HFFc6 (cell line): Measurements from ENCODE around the gene C15orf62. TPM values are rescaled to one million over a fixed set of nuclear protein-coding genes. Genes with fewer than 3 reads are reported as not detected.
A peak's percentile ranks its signal among the peaks of the same experiment; 100 is the strongest.

Experiments used
- DNase-seq: peaks from one replicate; pipeline ENCODE4 v3.0.0-alpha.2; 2018
- H3K27ac Mint-ChIP-seq: 2 replicates; pipeline ENCODE4 v1.8.0; 2020; ENCODE audit warnings: mild to moderate bottlenecking, mixed read lengths
- H3K27me3 Mint-ChIP-seq: 2 replicates; pipeline ENCODE4 v1.8.0; 2021; ENCODE audit warnings: mild to moderate bottlenecking, moderate library complexity, mixed read lengths; ENCODE audit not compliant: insufficient read depth
- H3K36me3 Mint-ChIP-seq: 2 replicates; pipeline ENCODE4 v1.8.0; 2021; ENCODE audit warnings: low read depth, mixed read lengths
- H3K4me1 Mint-ChIP-seq: 2 replicates; pipeline ENCODE4 v1.8.0; 2020; ENCODE audit warnings: low read depth, mixed read lengths
- H3K4me3 Mint-ChIP-seq: 2 replicates; pipeline ENCODE4 v1.8.0; 2020; ENCODE audit warnings: mild to moderate bottlenecking, moderate library complexity, mixed read lengths
- H3K9me3 Mint-ChIP-seq: 2 replicates; pipeline ENCODE4 v1.8.0; 2020; ENCODE audit warnings: mild to moderate bottlenecking, mixed read lengths
- total RNA-seq, 6 experiments: library from RNA; stranded (reverse); fragmentation: NEBNext Ultra II Directional; extraction: Animal tissue kit (Norgen Biotek cat#: 25700); gene quantifications; 2 replicates in 1 of 6; 3 replicates in 5 of 6; pipeline ENCODE4 v1.2.3, GENCODE V29; 2021
- TF ChIP-seq, protein P1 (sequence below): fragments of 200-600 bp; sonication (generic); IDR thresholded peaks from 2 replicates; pipeline ENCODE4 v1.5.0; 2021; ENCODE audit warnings: antibody characterized with exemption, mild to moderate bottlenecking

C15orf62 gene
- total RNA-seq, 6 experiments from 2014 or later, result 0.14 to 0.20 TPM; not detected in 4

- no peak overlapping the region for H3K4me3 Mint-ChIP-seq
- no peaks in the 10 kb centered on the region for H3K4me1 Mint-ChIP-seq
- no peak overlapping the region for H3K27ac Mint-ChIP-seq
- H3K36me3 Mint-ChIP-seq, result peaks cover 8% of the 10 kb centered on the region
- no peaks in the 10 kb centered on the region for H3K9me3 Mint-ChIP-seq
- DNase-seq, result no peak
- TF ChIP-seq, protein P1, sequence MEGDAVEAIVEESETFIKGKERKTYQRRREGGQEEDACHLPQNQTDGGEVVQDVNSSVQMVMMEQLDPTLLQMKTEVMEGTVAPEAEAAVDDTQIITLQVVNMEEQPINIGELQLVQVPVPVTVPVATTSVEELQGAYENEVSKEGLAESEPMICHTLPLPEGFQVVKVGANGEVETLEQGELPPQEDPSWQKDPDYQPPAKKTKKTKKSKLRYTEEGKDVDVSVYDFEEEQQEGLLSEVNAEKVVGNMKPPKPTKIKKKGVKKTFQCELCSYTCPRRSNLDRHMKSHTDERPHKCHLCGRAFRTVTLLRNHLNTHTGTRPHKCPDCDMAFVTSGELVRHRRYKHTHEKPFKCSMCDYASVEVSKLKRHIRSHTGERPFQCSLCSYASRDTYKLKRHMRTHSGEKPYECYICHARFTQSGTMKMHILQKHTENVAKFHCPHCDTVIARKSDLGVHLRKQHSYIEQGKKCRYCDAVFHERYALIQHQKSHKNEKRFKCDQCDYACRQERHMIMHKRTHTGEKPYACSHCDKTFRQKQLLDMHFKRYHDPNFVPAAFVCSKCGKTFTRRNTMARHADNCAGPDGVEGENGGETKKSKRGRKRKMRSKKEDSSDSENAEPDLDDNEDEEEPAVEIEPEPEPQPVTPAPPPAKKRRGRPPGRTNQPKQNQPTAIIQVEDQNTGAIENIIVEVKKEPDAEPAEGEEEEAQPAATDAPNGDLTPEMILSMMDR, result no peak
- no peaks in the 10 kb centered on the region; the same call in 1 of the 2 replicates for H3K27me3 Mint-ChIP-seq
Observed at GRCh38 chr15:40731034-40731433, 38.7 kb upstream of the C15orf62 start.

DNA sequence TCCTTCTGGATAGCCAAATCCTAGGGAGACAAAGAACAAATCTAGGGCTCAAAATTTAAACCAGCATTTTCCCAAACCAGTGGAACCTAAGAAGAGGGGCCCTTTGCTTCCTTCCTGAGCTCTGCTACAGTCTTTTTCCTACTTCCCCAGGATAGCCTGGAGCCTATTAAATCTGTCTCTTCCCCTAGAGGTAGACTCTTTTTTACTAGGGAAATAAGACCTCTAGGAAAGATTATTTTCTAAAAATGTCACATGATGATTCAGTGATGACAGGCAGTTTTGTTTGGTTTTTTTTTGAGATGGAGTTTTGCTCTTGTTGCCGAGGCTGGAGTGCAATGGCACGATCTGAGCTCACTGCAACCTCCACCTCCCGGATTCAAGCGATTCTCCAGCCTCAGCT is 33.2 kb upstream of the C15orf62 start:
- no peaks in the 10 kb centered on the region; the same call in 1 of the 2 replicates for H3K4me1 Mint-ChIP-seq
- H3K36me3 Mint-ChIP-seq, result no peaks in the 10 kb centered on the region
- TF ChIP-seq, protein P1, result no peak
- peak overlapping the region; percentile 53; the same call in 1 of the 2 replicates for H3K27ac Mint-ChIP-seq
- no peak overlapping the region for H3K4me3 Mint-ChIP-seq
- peaks cover 2% of the 10 kb centered on the region for H3K27me3 Mint-ChIP-seq
- DNase-seq, result no peak
- H3K9me3 Mint-ChIP-seq, result no peaks in the 10 kb centered on the region

DNA sequence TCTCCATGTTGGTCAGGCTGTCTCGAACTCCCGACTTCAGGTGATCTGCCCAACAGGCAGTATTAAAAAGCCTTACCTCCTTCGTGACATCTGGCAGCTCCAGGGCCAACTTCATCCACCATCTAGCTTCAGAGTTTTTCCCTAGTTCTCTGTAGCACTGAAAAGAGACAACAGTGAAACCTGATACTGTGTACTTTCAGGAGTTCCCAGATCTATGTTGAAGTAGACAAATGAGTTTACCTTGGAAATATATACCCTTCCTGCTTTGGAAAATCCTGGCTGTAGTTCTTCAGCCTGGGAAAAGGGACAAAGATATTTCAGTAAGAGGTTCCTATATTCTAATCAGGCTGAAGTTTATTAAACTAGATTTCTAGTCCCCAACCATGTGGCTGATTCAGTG is 32.7 kb upstream of the C15orf62 start:
- peaks cover 2% of the 10 kb centered on the region for H3K27me3 Mint-ChIP-seq
- H3K4me1 Mint-ChIP-seq, result no peaks in the 10 kb centered on the region; the same call in 1 of the 2 replicates
- H3K27ac Mint-ChIP-seq, result peak overlapping the region; percentile 53; the same call in 1 of the 2 replicates
- H3K9me3 Mint-ChIP-seq, result no peaks in the 10 kb centered on the region
- DNase-seq, result no peak
- TF ChIP-seq, protein P1, result no peak
- H3K4me3 Mint-ChIP-seq, result no peak overlapping the region
- no peaks in the 10 kb centered on the region for H3K36me3 Mint-ChIP-seq

GRCh38 chr15:40739047-40739446 is 30.7 kb upstream of the C15orf62 start:
- peaks cover 7% of the 10 kb centered on the region for H3K4me1 Mint-ChIP-seq
- TF ChIP-seq, protein P1, result no peak
- peaks cover 8% of the 10 kb centered on the region for H3K36me3 Mint-ChIP-seq
- H3K4me3 Mint-ChIP-seq, result no peak overlapping the region
- H3K9me3 Mint-ChIP-seq, result no peaks in the 10 kb centered on the region
- H3K27ac Mint-ChIP-seq, result no peak overlapping the region
- peaks cover 4% of the 10 kb centered on the region for H3K27me3 Mint-ChIP-seq
- DNase-seq, result no peak

- Mint-ChIP-seq H3K27ac (no peak overlapping the region), H3K9me3 (no peaks in the 10 kb centered on the region)
- TF ChIP-seq, protein P1, result no peak
Observed at GRCh38 chr15:40739854-40740253, 29.9 kb upstream of the C15orf62 start.

GRCh38 chr15:40743485-40743901 is 26.3 kb upstream of the C15orf62 start:
- Mint-ChIP-seq H3K4me1 (peaks cover 31% of the 10 kb centered on the region), H3K36me3 (peaks cover 8% of the 10 kb centered on the region), H3K27me3 (peaks cover 5% of the 10 kb centered on the region), H3K9me3 (no peaks in the 10 kb centered on the region), H3K27ac (peak overlapping the region; percentile 78), H3K4me3 (no peak overlapping the region)
- DNase-seq, result no peak
- TF ChIP-seq, protein P1, result no peak

More at GRCh38 chr15:40739854-40740253, 29.9 kb upstream of the C15orf62 start:
- peaks cover 8% of the 10 kb centered on the region for H3K36me3 Mint-ChIP-seq
- peaks cover 14% of the 10 kb centered on the region for H3K4me1 Mint-ChIP-seq
- peaks cover 6% of the 10 kb centered on the region for H3K27me3 Mint-ChIP-seq
- no peak overlapping the region for H3K4me3 Mint-ChIP-seq
- DNase-seq, result no peak
